ENCODE data around the gene JAZF1.

- TF ChIP-seq CTCF (IDR thresholded peaks at IDR 0.05) (no peak), EZH2 (IDR thresholded peaks at IDR 0.05; ENCODE audit: borderline replicate concordance, insufficient read depth, low read depth, low read length, poor library complexity, severe bottlenecking) (no peak)
Measured at GRCh38 chr7:28083998-28084985, 96.3 kb downstream of the JAZF1 start.

Data from B cell (primary cell).